ENCODE results near the gene CHIC2. TPM values are rescaled to one million over a fixed set of nuclear protein-coding genes. Genes with fewer than 3 reads are reported as not detected.

The CHIC2 gene
- total RNA-seq, 1 experiment from 2014 or later, result 16.5 TPM

DNA sequence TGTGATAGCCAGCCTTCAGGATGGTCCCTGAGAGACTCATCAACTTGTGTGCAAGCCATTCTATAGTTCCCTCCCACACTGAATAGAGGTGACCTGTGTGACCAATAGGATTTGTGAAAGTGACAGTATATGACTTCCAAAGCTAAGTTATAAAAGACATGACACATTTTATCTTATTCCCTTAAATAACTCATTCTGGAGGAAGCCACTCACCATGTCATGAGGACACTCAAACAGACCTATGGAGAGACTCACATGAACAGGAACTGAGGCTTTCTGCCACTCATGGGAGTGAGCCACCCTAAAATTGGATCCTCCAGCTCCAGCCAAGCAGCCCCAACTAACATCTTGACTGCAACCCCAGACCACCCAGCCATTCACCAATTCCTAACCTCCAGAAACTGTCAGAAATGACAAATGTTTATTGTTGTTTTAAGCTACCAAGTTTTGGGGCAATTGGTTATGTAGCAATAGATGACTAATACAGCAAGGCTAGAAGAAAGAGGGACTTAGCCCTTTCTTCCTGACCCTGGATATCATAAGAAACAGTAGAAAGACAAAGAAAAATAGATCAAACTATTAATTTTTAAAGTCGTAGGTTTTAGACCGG, 9.0 kb upstream of the CHIC2 start:
- Mint-ChIP-seq H3K36me3 (ENCODE audit: insufficient read depth, unreplicated experiment) (no peaks in the 10 kb centered on the region), H3K4me1 (ENCODE audit: low read depth, unreplicated experiment) (no peaks in the 10 kb centered on the region), H3K27me3 (ENCODE audit: unreplicated experiment) (no peaks in the 10 kb centered on the region), H3K9me3 (ENCODE audit: low read depth, unreplicated experiment) (no peaks in the 10 kb centered on the region), H3K27ac (ENCODE audit: unreplicated experiment) (no peak overlapping the region), H3K4me3 (ENCODE audit: low read depth, unreplicated experiment) (no peak overlapping the region)
- DNase-seq, result no peak
- TF ChIP-seq, protein P1, sequence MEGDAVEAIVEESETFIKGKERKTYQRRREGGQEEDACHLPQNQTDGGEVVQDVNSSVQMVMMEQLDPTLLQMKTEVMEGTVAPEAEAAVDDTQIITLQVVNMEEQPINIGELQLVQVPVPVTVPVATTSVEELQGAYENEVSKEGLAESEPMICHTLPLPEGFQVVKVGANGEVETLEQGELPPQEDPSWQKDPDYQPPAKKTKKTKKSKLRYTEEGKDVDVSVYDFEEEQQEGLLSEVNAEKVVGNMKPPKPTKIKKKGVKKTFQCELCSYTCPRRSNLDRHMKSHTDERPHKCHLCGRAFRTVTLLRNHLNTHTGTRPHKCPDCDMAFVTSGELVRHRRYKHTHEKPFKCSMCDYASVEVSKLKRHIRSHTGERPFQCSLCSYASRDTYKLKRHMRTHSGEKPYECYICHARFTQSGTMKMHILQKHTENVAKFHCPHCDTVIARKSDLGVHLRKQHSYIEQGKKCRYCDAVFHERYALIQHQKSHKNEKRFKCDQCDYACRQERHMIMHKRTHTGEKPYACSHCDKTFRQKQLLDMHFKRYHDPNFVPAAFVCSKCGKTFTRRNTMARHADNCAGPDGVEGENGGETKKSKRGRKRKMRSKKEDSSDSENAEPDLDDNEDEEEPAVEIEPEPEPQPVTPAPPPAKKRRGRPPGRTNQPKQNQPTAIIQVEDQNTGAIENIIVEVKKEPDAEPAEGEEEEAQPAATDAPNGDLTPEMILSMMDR (IDR thresholded peaks at IDR 0.05; ENCODE audit: unreplicated experiment), result no peak
- CTCF ChIA-PET, result no interaction called here
- intact Hi-C loops (cut with micrococcal nuclease; ENCODE audit: unreplicated experiment), result no loop called here
- no TSS peak for BruUV-seq (replicated peaks)

DNA sequence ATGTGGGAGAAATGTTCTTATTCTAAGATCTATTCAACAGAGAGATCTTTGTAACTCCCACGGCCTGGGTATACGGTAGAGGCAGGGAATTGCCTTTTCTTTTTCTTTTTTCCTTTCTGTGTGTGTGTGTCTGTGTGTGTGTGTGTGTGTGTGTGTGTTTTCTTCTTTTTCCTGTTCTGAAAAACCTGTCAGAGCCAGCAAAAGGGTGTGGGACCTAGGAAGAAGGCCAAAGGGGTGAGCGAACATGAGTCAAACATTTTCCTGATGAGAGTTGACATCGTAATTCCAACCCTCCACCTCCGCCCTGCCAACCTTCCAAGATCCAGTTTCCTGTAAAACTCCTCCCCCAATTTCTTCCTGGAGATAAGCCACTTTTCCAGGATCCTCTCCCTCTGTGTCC, 2.8 kb upstream of the CHIC2 start:
- H3K27ac Mint-ChIP-seq (ENCODE audit: unreplicated experiment), result no peak overlapping the region
- no peaks in the 10 kb centered on the region for H3K9me3 Mint-ChIP-seq (ENCODE audit: low read depth, unreplicated experiment)
- peaks cover 22% of the 10 kb centered on the region for H3K4me1 Mint-ChIP-seq (ENCODE audit: low read depth, unreplicated experiment)
- no peaks in the 10 kb centered on the region for H3K27me3 Mint-ChIP-seq (ENCODE audit: unreplicated experiment)
- no peak for DNase-seq
- no TSS peak for BruUV-seq (replicated peaks)
- CTCF ChIA-PET, result interaction anchor here (0.6 to 0.7 kb wide), 2 partner anchors 158 to 1724 kb away, joined by 3 to 4 read pairs; no protein-coding TSS in a partner anchor
- intact Hi-C loops (cut with micrococcal nuclease; ENCODE audit: unreplicated experiment), result no loop called here
- TF ChIP-seq, protein P1 (IDR thresholded peaks at IDR 0.05; ENCODE audit: unreplicated experiment), result no peak
- peaks cover 29% of the 10 kb centered on the region for H3K36me3 Mint-ChIP-seq (ENCODE audit: insufficient read depth, unreplicated experiment)
- H3K4me3 Mint-ChIP-seq (ENCODE audit: low read depth, unreplicated experiment), result no peak overlapping the region

DNA sequence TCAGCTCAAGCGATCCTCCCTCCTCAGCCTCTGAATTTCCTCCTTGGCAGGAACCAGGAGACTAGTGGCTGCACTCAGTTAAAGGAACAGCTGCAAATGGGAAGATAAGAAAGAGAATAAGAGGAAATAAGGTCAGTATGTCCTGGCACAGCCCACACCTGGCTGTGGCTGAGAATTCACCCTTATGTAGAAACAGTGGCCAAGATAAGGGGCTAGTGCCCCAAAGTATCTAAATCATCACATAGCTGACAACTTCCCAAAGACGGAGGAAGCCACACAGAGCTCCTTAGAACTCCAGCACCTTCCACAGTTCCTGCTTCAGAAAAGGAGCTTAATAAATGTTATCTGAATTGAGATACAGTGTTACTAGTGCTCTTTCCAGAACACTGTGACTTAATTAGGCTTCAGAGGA, 2.3 kb upstream of the CHIC2 start:
- no TSS peak for BruUV-seq (replicated peaks)
- Mint-ChIP-seq H3K4me1 (ENCODE audit: low read depth, unreplicated experiment) (peaks cover 22% of the 10 kb centered on the region), H3K36me3 (ENCODE audit: insufficient read depth, unreplicated experiment) (peaks cover 29% of the 10 kb centered on the region), H3K4me3 (ENCODE audit: low read depth, unreplicated experiment) (no peak overlapping the region), H3K27me3 (ENCODE audit: unreplicated experiment) (no peaks in the 10 kb centered on the region), H3K9me3 (ENCODE audit: low read depth, unreplicated experiment) (no peaks in the 10 kb centered on the region), H3K27ac (ENCODE audit: unreplicated experiment) (no peak overlapping the region)
- intact Hi-C loops (cut with micrococcal nuclease; ENCODE audit: unreplicated experiment), result no loop called here
- no peak for DNase-seq
- CTCF ChIA-PET, result interaction anchor here (0.6 to 0.7 kb wide), 2 partner anchors 158 to 1724 kb away, joined by 3 to 4 read pairs; no protein-coding TSS in a partner anchor
- TF ChIP-seq, protein P1 (IDR thresholded peaks at IDR 0.05; ENCODE audit: unreplicated experiment), result no peak

DNA sequence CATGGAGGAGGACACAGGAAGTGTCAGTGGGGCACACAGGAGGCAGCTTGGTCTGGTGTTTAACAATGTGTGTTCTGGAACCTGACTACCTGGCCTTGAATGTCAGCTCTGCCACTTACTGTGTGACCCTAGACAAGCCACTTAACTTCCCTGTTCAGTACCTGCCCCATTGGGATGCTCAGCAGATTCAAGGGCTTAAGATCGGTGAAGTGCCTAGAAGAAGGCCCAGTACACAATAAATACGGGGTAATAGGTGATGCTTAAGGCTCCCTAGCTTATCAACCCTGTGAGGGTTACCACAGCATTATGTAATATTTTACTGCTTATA, 1.6 kb upstream of the CHIC2 start:
- no peak overlapping the region for H3K27ac Mint-ChIP-seq (ENCODE audit: unreplicated experiment)
- BruUV-seq (replicated peaks), result no TSS peak
- peaks cover 22% of the 10 kb centered on the region for H3K4me1 Mint-ChIP-seq (ENCODE audit: low read depth, unreplicated experiment)
- intact Hi-C loops (cut with micrococcal nuclease; ENCODE audit: unreplicated experiment), result no loop called here
- peaks cover 29% of the 10 kb centered on the region for H3K36me3 Mint-ChIP-seq (ENCODE audit: insufficient read depth, unreplicated experiment)
- no peaks in the 10 kb centered on the region for H3K9me3 Mint-ChIP-seq (ENCODE audit: low read depth, unreplicated experiment)
- H3K27me3 Mint-ChIP-seq (ENCODE audit: unreplicated experiment), result no peaks in the 10 kb centered on the region
- no peak for DNase-seq
- TF ChIP-seq, protein P1 (IDR thresholded peaks at IDR 0.05; ENCODE audit: unreplicated experiment), result no peak
- no peak overlapping the region for H3K4me3 Mint-ChIP-seq (ENCODE audit: low read depth, unreplicated experiment)
- CTCF ChIA-PET, result no interaction called here
